Kidney (tissue), 14 donors: ENCODE measurements around the gene NTSR1. TPM values are rescaled to one million over a fixed set of nuclear protein-coding genes. Genes with fewer than 3 reads are reported as not detected.

Experiments
- DNase-seq, 5 donors: peaks; one replicate each; pipeline ENCODE4 v3.0.0-alpha.2; 2013 to 2020
- FAIRE-seq: peaks from 2 replicates; lab custom pipeline; 2012; peaks lifted over from hg19 to GRCh38; lab: Jason Lieb, UNC
- H3K27ac ChIP-seq, 2 donors: one replicate each; pipeline ENCODE4 v1.7.0; 2013; ENCODE audit warnings: low read depth in 2 of 2, low read length in 2 of 2, inconsistent platforms in 1 of 2
- H3K27me3 ChIP-seq: one replicate; pipeline ENCODE4 v1.7.1; 2013; ENCODE audit warnings: low read length, inconsistent platforms; ENCODE audit not compliant: control insufficient read depth, insufficient read depth
- H3K36me3 ChIP-seq, 3 donors: one replicate each; pipeline versions ENCODE4 v1.7.0 to v1.7.1; 2013; ENCODE audit warnings: low read length in 3 of 3, control low read depth in 1 of 3, inconsistent platforms in 1 of 3; ENCODE audit not compliant: insufficient read depth in 3 of 3, control insufficient read depth in 2 of 3
- H3K4me1 ChIP-seq, 3 donors: one replicate each; pipeline versions ENCODE4 v1.7.0 to v1.7.1; 2013; ENCODE audit warnings: low read length in 3 of 3, inconsistent platforms in 1 of 3, low read depth in 1 of 3; ENCODE audit not compliant: control insufficient read depth in 2 of 3, insufficient read depth in 2 of 3
- H3K4me3 ChIP-seq, 3 donors: one replicate each; pipeline versions ENCODE4 v1.7.0 to v1.8.1; 2013; ENCODE audit warnings: low read length in 3 of 3, control low read depth in 1 of 3, inconsistent platforms in 1 of 3
- H3K9ac ChIP-seq, 3 donors: one replicate each; pipeline versions ENCODE4 v1.7.0 to v1.7.1; 2013; ENCODE audit warnings: low read length in 3 of 3, control low read depth in 1 of 3, inconsistent platforms in 1 of 3
- H3K9me3 ChIP-seq, 3 donors: one replicate each; pipeline versions ENCODE4 v1.7.0 to v1.7.1; 2013; ENCODE audit warnings: low read length in 3 of 3, control low read depth in 1 of 3, inconsistent platforms in 1 of 3; ENCODE audit not compliant: control insufficient read depth in 2 of 3, insufficient read depth in 1 of 3
- CTCF ChIP-seq: IDR thresholded peaks from 3 replicates; pipeline ENCODE4 v1.5.1; 2012; ENCODE audit warnings: mild to moderate bottlenecking, moderate library complexity, borderline replicate concordance; ENCODE audit not compliant: insufficient read depth; ENCODE audit errors: extremely low read depth
- intact Hi-C: fragments of 100-400 bp; cut with DNase I; formaldehyde crosslinking; loops from one replicate; pipeline ENCODE4 v1.11.1; 2022
- polyA plus RNA-seq: library from polyadenylated mRNA; stranded (reverse); fragments of 350-450 nt; fragmentation: Illumina TruSeq; extraction: RNeasy Lipid Tissue Mini Kit (QIAGEN cat#74804); gene quantifications from one replicate; pipeline ENCODE4 v1.2.3, GENCODE V29; 2014; ENCODE audit warnings: low read depth, low replicate concordance; ENCODE audit not compliant: insufficient read depth
- total RNA-seq: library from RNA; stranded (reverse); fragmentation: NEBNext Ultra II Directional; extraction: Animal tissue kit (Norgen Biotek cat#: 25700); gene quantifications from one replicate; pipeline ENCODE4 v1.2.1, GENCODE V29; 2021
- donor health status: control.
- donor health status: control.
- donor health status: control.
- donor health status: control.
- donor health status: control.
- donor health status: DM: yes; HTN: yes; CAD: no.
- donor health status: Normal renal cell carcinoma (clear cell type).

NTSR1 gene
- total and polyA plus RNA-seq, 2 donors from 2014 or later = 0.09 TPM; not detected in 1

GRCh38 chr20:62685781-62686555 is 22.7 kb upstream of the NTSR1 start:
- FAIRE-seq (no peak), DNase-seq (no peak)
- no peaks in the 10 kb centered on the region for H3K27me3 ChIP-seq
- H3K9ac ChIP-seq = no peak overlapping the region
- intact Hi-C loops = no loop called here
- H3K9me3 ChIP-seq = no peaks in the 10 kb centered on the region
- TF ChIP-seq CTCF = no peak
- H3K4me1 ChIP-seq = no peaks in the 10 kb centered on the region
- H3K27ac ChIP-seq = no peak overlapping the region
- H3K4me3 ChIP-seq = no peak overlapping the region
- H3K36me3 ChIP-seq = no peaks in the 10 kb centered on the region

GRCh38 chr20:62686869-62687830 is 21.5 kb upstream of the NTSR1 start:
- intact Hi-C loops = no loop called here
- H3K27ac ChIP-seq = no peak overlapping the region

GRCh38 chr20:62688083-62688482 is 20.6 kb upstream of the NTSR1 start:
- TF ChIP-seq CTCF = no peak
- Histone ChIP-seq H3K36me3 (no peaks in the 10 kb centered on the region), H3K4me1 (no peaks in the 10 kb centered on the region), H3K4me3 (no peak overlapping the region), H3K27ac (no peak overlapping the region), H3K9ac (no peak overlapping the region), H3K27me3 (no peaks in the 10 kb centered on the region), H3K9me3 (no peaks in the 10 kb centered on the region)
- intact Hi-C loops = no loop called here
- DNase-seq (no peak), FAIRE-seq (no peak)

More at GRCh38 chr20:62686869-62687830, 21.5 kb upstream of the NTSR1 start:
- no peaks in the 10 kb centered on the region for H3K36me3 ChIP-seq
- DNase-seq (peak in 1 of 5 donors; percentile 50), FAIRE-seq (no peak)
- no peaks in the 10 kb centered on the region for H3K9me3 ChIP-seq
- no peaks in the 10 kb centered on the region for H3K27me3 ChIP-seq
- no peak for TF ChIP-seq CTCF
- no peak overlapping the region for H3K9ac ChIP-seq
- no peak overlapping the region for H3K4me3 ChIP-seq
- no peaks in the 10 kb centered on the region for H3K4me1 ChIP-seq
